ENCODE results near the gene SYNGR3.
A peak's percentile ranks its signal among the peaks of the same experiment; 100 is the strongest.

Gene SYNGR3

GRCh38 chr16:2004795-2005517 is 15.2 kb downstream of the SYNGR3 start:
- no peak overlapping the region for H3K4me3 ChIP-seq (ENCODE audit: low read depth, low read length)
- no peak for TF ChIP-seq CTCF (IDR thresholded peaks at IDR 0.05; ENCODE audit: borderline replicate concordance, insufficient read depth, low read depth, low read length)

- no peak overlapping the region for H3K4me3 ChIP-seq (ENCODE audit: low read depth, low read length)
- TF ChIP-seq CTCF (IDR thresholded peaks at IDR 0.05; ENCODE audit: borderline replicate concordance, insufficient read depth, low read depth, low read length): 0 out of 2 replicates have a peak, but pooled peaks have one; percentile 15
Observed at GRCh38 chr16:2005646-2006045, 15.9 kb downstream of the SYNGR3 start.

- no peak overlapping the region for H3K4me3 ChIP-seq (ENCODE audit: low read depth, low read length)
- no peak for TF ChIP-seq CTCF (IDR thresholded peaks at IDR 0.05; ENCODE audit: borderline replicate concordance, insufficient read depth, low read depth, low read length)
Observed at GRCh38 chr16:2006317-2006716, 16.5 kb downstream of the SYNGR3 start.

GRCh38 chr16:2007081-2007836 is 17.5 kb downstream of the SYNGR3 start:
- peak overlapping the region; percentile 73 for H3K4me3 ChIP-seq (ENCODE audit: low read depth, low read length)
- TF ChIP-seq CTCF (IDR thresholded peaks at IDR 0.05; ENCODE audit: borderline replicate concordance, insufficient read depth, low read depth, low read length): no peak

- peak overlapping the region; percentile 73 for H3K4me3 ChIP-seq (ENCODE audit: low read depth, low read length)
- TF ChIP-seq CTCF (IDR thresholded peaks at IDR 0.05; ENCODE audit: borderline replicate concordance, insufficient read depth, low read depth, low read length): no peak
Observed at GRCh38 chr16:2008009-2008526, 18.3 kb downstream of the SYNGR3 start.

GRCh38 chr16:2008631-2009163 is 18.9 kb downstream of the SYNGR3 start:
- H3K4me3 ChIP-seq (ENCODE audit: low read depth, low read length): peak overlapping the region; percentile 73
- TF ChIP-seq CTCF (IDR thresholded peaks at IDR 0.05; ENCODE audit: borderline replicate concordance, insufficient read depth, low read depth, low read length): no peak

Measured in GM12875 (cell line).